Astrocyte (in vitro differentiated cells and primary cell): ENCODE results near the gene MYBBP1A. TPM values are rescaled to one million over a fixed set of nuclear protein-coding genes. Genes with fewer than 3 reads are reported as not detected.
A peak's percentile ranks its signal among the peaks of the same experiment; 100 is the strongest.

Experiments used
- DNase-seq: peaks from one replicate; pipeline ENCODE4 v3.0.0-alpha.2; 2010; ENCODE audit warnings: low read depth
- FAIRE-seq: peaks from 2 replicates; lab custom pipeline; 2011; peaks lifted over from hg19 to GRCh38; lab: Jason Lieb, UNC
- H2AFZ ChIP-seq: 2 replicates; pipeline ENCODE4 v1.6.0; 2012; ENCODE audit warnings: low read depth, low read length, inconsistent platforms
- H3K27ac ChIP-seq: 2 replicates; pipeline ENCODE4 v1.5.1; 2011; ENCODE audit warnings: low read depth, low read length, inconsistent platforms
- H3K27me3 ChIP-seq: 2 replicates; pipeline ENCODE4 v1.6.0; 2011; ENCODE audit warnings: low read length, inconsistent platforms; ENCODE audit not compliant: insufficient read depth
- H3K36me3 ChIP-seq: 2 replicates; pipeline ENCODE4 v1.5.1; 2011; ENCODE audit warnings: low read length, inconsistent platforms; ENCODE audit not compliant: insufficient read depth
- H3K4me1 ChIP-seq: 2 replicates; pipeline ENCODE4 v1.5.1; 2011; ENCODE audit warnings: low read length, inconsistent platforms; ENCODE audit not compliant: insufficient read depth
- H3K4me2 ChIP-seq: 2 replicates; pipeline ENCODE4 v1.6.0; 2012; ENCODE audit warnings: low read length, inconsistent platforms
- H3K4me3 ChIP-seq: 2 replicates; pipeline ENCODE4 v1.5.1; 2011; ENCODE audit warnings: low read depth, mild to moderate bottlenecking, low read length, inconsistent platforms; ENCODE audit not compliant: insufficient read depth
- H3K79me2 ChIP-seq: 2 replicates; pipeline ENCODE4 v1.6.0; 2012; ENCODE audit warnings: mild to moderate bottlenecking, low read length, inconsistent platforms; ENCODE audit not compliant: insufficient read depth
- H3K9ac ChIP-seq: 2 replicates; pipeline ENCODE4 v1.6.0; 2012; ENCODE audit warnings: mild to moderate bottlenecking, low read length, inconsistent platforms
- H3K9me3 ChIP-seq: 2 replicates; pipeline ENCODE4 v1.5.1; 2012; ENCODE audit warnings: low read depth, mild to moderate bottlenecking, low read length, inconsistent platforms; ENCODE audit not compliant: insufficient read depth
- H4K20me1 ChIP-seq: 2 replicates; pipeline ENCODE4 v1.6.0; 2012; ENCODE audit warnings: low read length, inconsistent platforms; ENCODE audit not compliant: insufficient read depth
- H3K27ac Mint-ChIP-seq: one replicate; pipeline ENCODE4 v1.8.0; 2021; ENCODE audit warnings: mild to moderate bottlenecking, mixed read lengths; ENCODE audit not compliant: unreplicated experiment
- H3K27me3 Mint-ChIP-seq: one replicate; pipeline ENCODE4 v1.8.0; 2021; ENCODE audit warnings: low read depth, mixed read lengths; ENCODE audit not compliant: unreplicated experiment
- H3K36me3 Mint-ChIP-seq: one replicate; pipeline ENCODE4 v1.8.0; 2021; ENCODE audit warnings: low read depth, mixed read lengths; ENCODE audit not compliant: unreplicated experiment
- H3K4me1 Mint-ChIP-seq: one replicate; pipeline ENCODE4 v1.8.0; 2021; ENCODE audit warnings: low read depth, mixed read lengths; ENCODE audit not compliant: unreplicated experiment
- H3K4me3 Mint-ChIP-seq: one replicate; pipeline ENCODE4 v1.8.0; 2021; ENCODE audit warnings: mild to moderate bottlenecking, moderate library complexity, mixed read lengths; ENCODE audit not compliant: unreplicated experiment
- H3K9me3 Mint-ChIP-seq: one replicate; pipeline ENCODE4 v1.8.0; 2021; ENCODE audit warnings: mild to moderate bottlenecking, mixed read lengths; ENCODE audit not compliant: unreplicated experiment
- EZH2 ChIP-seq: IDR thresholded peaks from 2 replicates; pipeline ENCODE4 v1.6.1; 2012; ENCODE audit warnings: mild to moderate bottlenecking, low read length, inconsistent platforms; ENCODE audit not compliant: insufficient read depth
- total RNA-seq: library from RNA; stranded (reverse); gene quantifications from 2 replicates; pipeline ENCODE4 v1.2.1, GENCODE V29; 2021
- TF ChIP-seq, protein P1 (sequence below): IDR thresholded peaks from 2 replicates; pipeline ENCODE4 v1.5.1; 2011; ENCODE audit warnings: low read depth, mild to moderate bottlenecking, inconsistent platforms, low read length, moderate library complexity; ENCODE audit not compliant: insufficient read depth

MYBBP1A gene
- total RNA-seq, 1 donor from 2014 or later: 71.1 TPM

DNA sequence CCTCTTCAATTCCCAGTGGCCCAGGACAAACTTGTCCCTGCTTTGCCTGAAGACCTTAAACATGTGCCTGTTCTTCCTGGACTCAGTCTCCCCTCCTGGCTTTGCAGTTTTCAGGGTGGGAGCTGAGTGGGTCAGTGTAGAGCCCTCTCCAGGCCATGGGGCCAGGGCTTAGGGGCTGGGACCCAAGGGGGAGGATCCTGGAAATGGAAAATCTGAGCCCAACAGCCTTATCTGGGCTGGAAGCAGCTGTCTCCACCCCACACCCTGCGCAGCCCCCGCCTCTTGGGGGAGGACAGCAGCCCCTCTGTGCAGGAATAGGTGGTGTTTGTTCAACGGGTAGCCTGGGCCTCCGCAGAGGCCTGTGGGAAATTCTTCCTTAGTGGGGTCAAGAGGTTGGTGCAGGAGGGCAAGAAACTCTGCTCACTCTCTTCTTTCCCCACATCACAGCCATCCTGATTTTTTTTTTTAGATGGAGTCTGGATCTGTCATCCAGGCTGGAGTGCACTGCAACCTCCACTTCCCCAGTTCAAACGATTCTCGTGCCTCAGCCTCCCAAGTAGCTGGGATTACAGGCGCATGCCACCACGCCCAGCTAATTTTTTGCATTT lies 22.3 kb upstream of the MYBBP1A start:
- Mint-ChIP-seq H3K4me1 (peaks cover 7% of the 10 kb centered on the region), H3K36me3 (no peaks in the 10 kb centered on the region), H3K9me3 (no peaks in the 10 kb centered on the region), H3K4me3 (no peak overlapping the region), H3K27ac (no peak overlapping the region), H3K27me3 (peaks cover 25% of the 10 kb centered on the region)
- no peaks in the 10 kb centered on the region for H3K36me3 ChIP-seq
- no peaks in the 10 kb centered on the region for H3K79me2 ChIP-seq
- no peak overlapping the region for H3K9ac ChIP-seq
- FAIRE-seq (no peak), DNase-seq (no peak)
- TF ChIP-seq, protein P1, sequence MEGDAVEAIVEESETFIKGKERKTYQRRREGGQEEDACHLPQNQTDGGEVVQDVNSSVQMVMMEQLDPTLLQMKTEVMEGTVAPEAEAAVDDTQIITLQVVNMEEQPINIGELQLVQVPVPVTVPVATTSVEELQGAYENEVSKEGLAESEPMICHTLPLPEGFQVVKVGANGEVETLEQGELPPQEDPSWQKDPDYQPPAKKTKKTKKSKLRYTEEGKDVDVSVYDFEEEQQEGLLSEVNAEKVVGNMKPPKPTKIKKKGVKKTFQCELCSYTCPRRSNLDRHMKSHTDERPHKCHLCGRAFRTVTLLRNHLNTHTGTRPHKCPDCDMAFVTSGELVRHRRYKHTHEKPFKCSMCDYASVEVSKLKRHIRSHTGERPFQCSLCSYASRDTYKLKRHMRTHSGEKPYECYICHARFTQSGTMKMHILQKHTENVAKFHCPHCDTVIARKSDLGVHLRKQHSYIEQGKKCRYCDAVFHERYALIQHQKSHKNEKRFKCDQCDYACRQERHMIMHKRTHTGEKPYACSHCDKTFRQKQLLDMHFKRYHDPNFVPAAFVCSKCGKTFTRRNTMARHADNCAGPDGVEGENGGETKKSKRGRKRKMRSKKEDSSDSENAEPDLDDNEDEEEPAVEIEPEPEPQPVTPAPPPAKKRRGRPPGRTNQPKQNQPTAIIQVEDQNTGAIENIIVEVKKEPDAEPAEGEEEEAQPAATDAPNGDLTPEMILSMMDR: no peak
- TF ChIP-seq EZH2: no peak
- H4K20me1 ChIP-seq: no peaks in the 10 kb centered on the region
- no peak overlapping the region for H3K4me2 ChIP-seq
- peaks cover 5% of the 10 kb centered on the region for H3K27me3 ChIP-seq
- no peak overlapping the region for H3K4me3 ChIP-seq
- no peak overlapping the region for H2AFZ ChIP-seq
- H3K9me3 ChIP-seq: no peaks in the 10 kb centered on the region
- no peak overlapping the region for H3K27ac ChIP-seq
- H3K4me1 ChIP-seq: no peaks in the 10 kb centered on the region

DNA sequence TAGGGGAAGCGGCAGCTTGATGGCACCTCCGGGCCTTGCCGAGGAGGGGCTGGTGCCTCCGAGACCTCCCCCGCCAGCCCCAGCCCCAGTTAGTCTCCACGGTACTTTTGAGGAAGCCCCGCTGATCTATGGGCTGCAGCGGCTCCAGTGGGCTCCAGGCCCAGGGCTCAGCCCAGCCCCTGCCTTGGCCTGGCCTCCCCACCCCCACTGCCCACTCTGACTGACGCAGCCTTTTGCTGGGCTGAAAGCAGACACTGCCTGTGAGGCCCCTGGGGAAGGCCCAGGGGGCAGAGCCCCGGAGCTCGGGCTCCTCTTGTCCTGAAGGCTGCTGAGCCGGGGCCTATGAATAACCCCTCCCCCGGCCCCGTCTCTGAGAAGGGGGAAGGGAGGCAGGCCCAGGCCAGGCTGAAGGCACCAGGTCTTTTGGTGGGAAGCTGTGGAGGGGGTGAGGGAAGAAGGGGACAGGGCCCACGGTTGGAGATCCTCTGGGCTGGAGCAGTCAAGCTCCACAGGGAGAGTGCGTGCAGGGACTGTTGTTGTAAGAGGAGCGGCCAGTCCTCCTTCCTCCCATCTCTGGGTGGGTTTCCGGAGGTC lies 21.6 kb upstream of the MYBBP1A start:
- Mint-ChIP-seq H3K36me3 (no peaks in the 10 kb centered on the region), H3K27me3 (peaks cover 21% of the 10 kb centered on the region), H3K4me1 (peaks cover 7% of the 10 kb centered on the region), H3K9me3 (no peaks in the 10 kb centered on the region), H3K4me3 (no peak overlapping the region), H3K27ac (no peak overlapping the region)
- no peak for FAIRE-seq
- Histone ChIP-seq H3K36me3 (no peaks in the 10 kb centered on the region), H2AFZ (no peak overlapping the region), H3K9ac (no peak overlapping the region), H3K9me3 (no peaks in the 10 kb centered on the region), H3K27me3 (peaks cover 2% of the 10 kb centered on the region), H3K4me3 (no peak overlapping the region), H3K4me1 (no peaks in the 10 kb centered on the region), H4K20me1 (no peaks in the 10 kb centered on the region), H3K4me2 (no peak overlapping the region), H3K27ac (no peak overlapping the region), H3K79me2 (no peaks in the 10 kb centered on the region)
- TF ChIP-seq, protein P1: no peak
- TF ChIP-seq EZH2: no peak
- no peak for DNase-seq

DNA sequence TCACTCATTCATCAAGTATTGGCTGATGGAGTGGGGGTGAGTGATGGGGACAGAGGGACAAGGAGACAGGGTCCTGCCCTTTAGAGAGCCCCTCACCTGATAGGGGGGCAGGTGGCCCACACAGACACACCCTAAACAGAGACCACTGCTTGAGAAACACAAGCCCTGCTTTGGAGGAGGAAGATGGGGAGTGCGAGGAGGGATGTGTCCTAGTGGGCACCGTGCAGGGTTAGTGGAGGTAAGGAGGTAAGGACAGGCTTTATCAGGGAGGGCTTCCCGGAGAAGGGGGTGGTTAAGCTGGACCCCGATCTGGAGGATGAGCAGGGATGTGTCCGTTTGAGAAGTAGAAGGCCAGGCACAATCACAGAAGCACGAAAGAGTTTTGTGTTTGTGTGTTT lies 21.0 kb upstream of the MYBBP1A start:
- H3K9me3 Mint-ChIP-seq: no peaks in the 10 kb centered on the region
- H3K27ac Mint-ChIP-seq: peak overlapping the region; percentile 81
- Histone ChIP-seq H3K4me1 (no peaks in the 10 kb centered on the region), H3K4me3 (no peak overlapping the region), H2AFZ (no peak overlapping the region), H4K20me1 (no peaks in the 10 kb centered on the region), H3K79me2 (no peaks in the 10 kb centered on the region), H3K9ac (no peak overlapping the region), H3K36me3 (no peaks in the 10 kb centered on the region), H3K27me3 (peaks cover 6% of the 10 kb centered on the region), H3K9me3 (no peaks in the 10 kb centered on the region), H3K4me2 (no peak overlapping the region), H3K27ac (no peak overlapping the region)
- FAIRE-seq (no peak), DNase-seq (no peak)
- TF ChIP-seq, protein P1: no peak
- no peak for TF ChIP-seq EZH2
- peaks cover 7% of the 10 kb centered on the region for H3K4me1 Mint-ChIP-seq
- H3K36me3 Mint-ChIP-seq: no peaks in the 10 kb centered on the region
- peaks cover 21% of the 10 kb centered on the region for H3K27me3 Mint-ChIP-seq
- H3K4me3 Mint-ChIP-seq: no peak overlapping the region
